GM18507 (cell line): ENCODE results near the gene SYNRG.

ENCODE experiments used
- DNase-seq: peaks from one replicate; pipeline ENCODE4 v3.0.0; 2011; ENCODE audit warnings: low read depth; ENCODE audit not compliant: insufficient read length; ENCODE audit errors: extremely low spot score
- FAIRE-seq: peaks from 2 replicates; lab custom pipeline; 2011; peaks lifted over from hg19 to GRCh38; lab: Jason Lieb, UNC

The SYNRG gene

DNA sequence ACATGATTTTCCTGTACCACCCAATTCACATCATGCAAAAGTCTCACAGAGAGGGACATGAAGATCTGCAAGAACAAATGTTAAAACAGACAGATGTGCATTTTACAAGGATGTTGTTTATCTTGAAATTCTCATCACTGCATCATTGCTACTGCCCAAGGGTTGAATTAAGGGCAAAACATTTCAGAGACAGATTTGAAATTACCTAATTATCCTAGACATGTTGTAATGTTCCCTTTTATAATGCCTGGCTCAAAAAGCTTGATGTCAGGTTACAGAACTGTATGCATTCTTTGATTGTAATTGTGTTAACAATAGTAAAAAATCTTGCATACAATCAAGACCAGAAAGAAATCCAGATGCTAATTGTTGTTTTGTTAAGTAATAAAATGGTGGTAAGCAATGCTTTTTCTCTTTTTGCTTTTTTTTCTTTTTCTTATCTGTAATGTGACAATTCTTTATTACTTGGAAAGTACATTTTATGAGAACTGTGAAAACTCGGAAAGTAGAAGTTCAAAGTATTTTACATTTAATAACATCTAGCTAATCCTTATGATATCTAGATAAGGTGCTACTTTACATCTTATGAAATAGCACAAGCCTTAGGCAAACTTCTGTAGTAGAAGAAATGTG is 123.2 kb downstream of the SYNRG start:
- no peak for FAIRE-seq
- no peak for DNase-seq

DNA sequence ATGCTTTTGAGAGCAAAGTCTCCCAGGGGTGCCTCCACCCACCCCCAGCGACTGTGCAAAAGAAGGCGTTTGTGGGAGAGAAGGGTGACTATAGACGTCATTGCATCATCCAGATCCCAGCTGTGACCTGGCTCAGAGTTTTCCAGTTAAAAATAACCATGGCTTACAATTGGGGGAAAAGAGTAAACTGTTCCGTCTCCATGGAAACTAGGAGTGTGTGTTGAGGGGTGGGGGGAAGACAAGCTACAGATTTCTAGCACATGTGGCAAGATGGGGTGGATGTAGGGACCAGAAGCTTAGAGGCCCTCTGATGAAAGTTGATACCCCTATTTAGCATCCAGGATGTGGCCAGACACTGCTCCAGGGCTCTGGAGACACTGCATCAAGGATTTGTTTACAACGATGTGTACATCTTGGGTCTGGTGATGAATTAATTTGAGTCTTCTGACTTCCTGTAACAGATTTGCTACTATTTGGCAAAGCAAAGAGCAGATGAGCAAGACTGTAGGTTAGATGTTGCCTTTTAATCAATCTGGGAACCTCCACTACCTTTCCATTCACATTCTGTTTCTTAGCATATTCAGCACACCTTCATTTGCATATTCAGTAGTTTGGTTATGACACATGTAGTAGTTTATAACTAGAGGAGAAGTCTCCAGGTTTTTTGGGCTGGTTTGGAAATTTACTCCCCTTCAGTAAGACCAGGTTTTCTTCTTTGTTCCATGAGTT is 125.7 kb downstream of the SYNRG start:
- FAIRE-seq (no peak), DNase-seq (no peak)

DNA sequence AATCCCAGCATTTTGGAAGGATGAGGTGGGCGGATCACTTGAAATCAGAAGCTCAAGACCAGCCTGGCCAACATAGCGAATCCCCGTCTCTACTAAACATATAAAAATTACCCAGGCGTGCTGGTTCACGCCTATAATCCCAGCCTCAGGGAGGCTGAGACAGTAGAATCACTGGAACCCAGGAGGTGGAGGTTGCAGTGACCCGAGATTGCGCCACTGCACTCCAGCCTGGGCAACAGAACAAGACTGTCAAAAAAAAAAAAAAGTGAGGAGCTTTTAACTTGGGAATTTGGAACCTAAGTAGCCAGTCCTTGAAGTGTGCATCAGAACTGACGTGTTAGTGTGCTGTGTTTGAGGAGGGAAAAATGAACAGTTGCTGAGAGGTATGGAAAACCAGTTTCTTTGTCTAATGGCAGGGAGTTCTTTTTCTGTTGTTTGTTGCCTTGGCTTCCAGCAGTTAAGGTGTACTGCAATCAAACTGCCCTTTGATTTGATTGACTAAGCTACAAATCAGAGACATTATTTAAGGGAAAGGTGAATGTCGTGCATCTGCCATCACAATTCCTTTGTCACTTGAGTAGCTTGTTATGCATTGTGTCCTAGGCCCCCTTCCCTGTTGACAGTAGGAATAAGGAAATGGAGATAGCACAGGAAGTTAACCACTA is 128.1 kb downstream of the SYNRG start:
- FAIRE-seq (no peak), DNase-seq (no peak)

- no peak for FAIRE-seq
- DNase-seq: no peak
Measured at GRCh38 chr17:37480427-37480826, 128.8 kb downstream of the SYNRG start.

DNA sequence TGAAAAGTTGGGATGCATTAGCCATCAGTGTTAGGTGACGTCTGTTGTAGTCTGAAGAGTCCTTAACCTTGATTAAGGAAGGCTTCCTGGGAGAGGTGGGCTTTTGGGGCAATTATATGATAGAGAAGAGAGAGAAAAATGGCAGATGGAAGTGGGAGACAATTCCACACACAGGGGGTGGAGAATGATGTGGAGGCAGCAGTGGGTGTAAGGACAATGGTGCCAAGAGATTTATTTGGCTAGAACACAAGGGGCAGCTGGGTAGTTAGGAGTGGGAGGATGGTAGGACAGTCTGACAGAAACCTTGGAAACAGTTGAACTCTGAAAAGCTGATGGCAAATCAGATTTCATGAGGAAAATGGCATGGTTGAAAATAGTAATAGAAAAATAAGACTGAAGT is 130.2 kb downstream of the SYNRG start:
- DNase-seq: no peak
- no peak for FAIRE-seq

- FAIRE-seq: no peak
- no peak for DNase-seq
Measured at GRCh38 chr17:37478187-37478586, 131.0 kb downstream of the SYNRG start.

DNA sequence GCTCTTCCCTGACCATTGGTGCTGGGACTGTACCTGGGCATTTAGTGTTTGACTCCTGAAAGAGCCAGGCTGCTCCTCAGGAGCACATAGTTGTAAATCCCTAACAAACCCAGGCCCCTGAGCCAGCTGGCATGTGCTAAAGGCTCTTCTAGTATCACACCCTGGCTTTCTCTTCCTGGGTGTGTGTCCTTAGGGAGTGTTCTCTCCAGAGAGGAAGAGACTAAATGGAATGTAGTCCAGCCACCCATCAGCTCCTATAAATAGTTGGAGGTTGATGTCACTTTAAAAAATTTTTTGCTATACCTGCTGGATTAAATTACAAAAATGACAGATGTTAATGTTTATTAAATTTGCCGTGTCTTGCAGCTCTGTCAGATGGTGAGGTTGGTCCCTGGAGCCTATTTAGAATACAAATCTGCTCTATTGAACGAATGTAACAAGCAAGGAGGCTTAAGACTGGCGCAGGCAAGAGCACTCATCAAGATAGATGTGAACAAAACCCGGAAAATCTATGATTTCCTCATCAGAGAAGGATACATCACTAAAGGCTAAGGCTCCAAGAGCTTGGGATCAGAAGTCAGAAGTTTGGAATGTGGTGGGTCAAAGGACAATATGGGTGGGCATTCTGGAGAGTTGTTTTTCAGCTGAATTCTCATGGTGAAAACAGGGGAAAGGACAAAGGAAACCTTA is 132.6 kb downstream of the SYNRG start:
- no peak for FAIRE-seq
- no peak for DNase-seq

DNA sequence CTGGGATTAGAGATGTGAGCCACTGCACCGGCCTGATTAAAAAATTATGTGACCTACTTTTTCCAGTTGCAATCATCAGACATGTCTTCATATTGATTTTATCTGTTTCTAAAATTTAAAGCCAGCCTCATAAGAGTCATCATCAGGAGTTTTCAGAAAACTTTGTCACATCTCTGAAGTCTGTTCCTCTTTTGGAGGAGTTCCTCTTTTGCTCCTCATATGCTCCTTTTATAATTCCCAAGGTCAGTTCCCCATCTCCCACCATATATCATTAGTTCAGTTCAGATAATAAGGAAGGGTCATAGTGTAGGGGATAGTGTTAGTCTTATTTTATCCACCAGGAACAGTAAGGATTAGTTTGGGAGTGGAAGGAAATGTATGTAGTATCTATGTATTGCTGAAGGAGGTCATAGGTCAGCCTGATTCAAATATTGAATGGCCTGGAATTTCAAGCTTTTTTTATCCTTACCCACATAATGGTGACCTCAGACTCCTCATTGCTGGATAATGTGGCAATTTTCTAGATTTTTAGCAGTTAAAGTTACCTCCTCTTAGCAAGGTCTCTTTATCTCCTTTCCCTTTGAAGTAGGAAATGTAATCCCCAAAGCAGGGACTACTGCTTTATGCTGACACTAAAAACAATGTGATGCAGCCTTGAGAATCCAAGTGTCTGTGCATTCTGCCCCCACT is 133.3 kb downstream of the SYNRG start:
- FAIRE-seq: no peak
- DNase-seq: no peak

DNA sequence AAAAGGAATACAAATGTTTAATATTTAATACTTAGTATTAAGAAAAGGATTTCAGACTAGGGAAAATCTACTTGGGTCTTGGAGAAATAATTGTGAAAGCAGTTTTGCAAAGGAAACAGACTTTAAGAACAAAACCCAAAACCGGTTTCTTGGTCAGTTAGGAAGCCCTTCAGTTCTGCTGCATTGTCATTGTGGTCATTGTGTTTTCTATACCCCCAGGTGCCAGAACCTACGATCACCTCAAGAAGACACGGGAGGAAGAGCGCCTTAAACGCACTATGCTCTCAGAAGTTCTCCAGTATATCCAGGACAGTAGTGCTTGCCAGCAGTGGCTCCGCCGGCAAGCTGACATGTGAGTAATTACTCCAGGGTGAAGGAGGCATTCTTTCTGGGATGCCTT is 139.0 kb downstream of the SYNRG start:
- DNase-seq (no peak), FAIRE-seq (no peak)

GRCh38 chr17:37466471-37466870 is 142.7 kb downstream of the SYNRG start:
- DNase-seq: no peak
- no peak for FAIRE-seq

- FAIRE-seq (no peak), DNase-seq (no peak)
Measured at GRCh38 chr17:37465069-37465616, 144.1 kb downstream of the SYNRG start.
